Endothelial cell of umbilical vein (primary cell): ENCODE measurements around the gene COL18A1. TPM values are rescaled to one million over a fixed set of nuclear protein-coding genes. Genes with fewer than 3 reads are reported as not detected.

ENCODE experiments used
- BruUV-seq: library from RNA; stranded (reverse); fragments of 400-500 nt; replicated peaks from 2 replicates; lab custom pipeline; 2021; lab: Mats Ljungman, UMichigan
- CTCF ChIA-PET: fragments of 300-600, 350-600 bp; sonication (Branson Sonifier 250); formaldehyde crosslinking; loops from one replicate; lab custom pipeline; 2021; ENCODE audit warnings: antibody characterized with exemption, inconsistent platforms; lab: Charles Lee
- POLR2A ChIA-PET: fragments of 300-600, 350-600 bp; sonication (Branson Sonifier 250); formaldehyde crosslinking; loops from one replicate; lab custom pipeline; 2021; ENCODE audit warnings: antibody characterized with exemption, inconsistent platforms; lab: Charles Lee
- DNase-seq: peaks from one replicate; pipeline ENCODE4 v3.0.0-alpha.2; 2011; ENCODE audit warnings: low read depth, low spot score
- FAIRE-seq: peaks from 2 replicates; lab custom pipeline; 2011; peaks lifted over from hg19 to GRCh38; lab: Jason Lieb, UNC
- H2AFZ ChIP-seq: 2 replicates; pipeline ENCODE4 v1.6.0; 2012; ENCODE audit warnings: low read depth, low read length, control low read depth, inconsistent platforms
- H3K27ac ChIP-seq: 2 replicates; pipeline ENCODE4 v1.5.1; 2011; ENCODE audit warnings: low read depth, mild to moderate bottlenecking, control low read depth, low read length, moderate library complexity; ENCODE audit not compliant: insufficient read depth
- H3K27me3 ChIP-seq, 2 experiments: 2 replicates each; pipeline versions ENCODE4 v1.6.0 to v1.6.1; 2011; ENCODE audit warnings: low read length in 2 of 2, mixed read lengths in 1 of 2; ENCODE audit not compliant: control insufficient read depth in 2 of 2, insufficient read depth in 2 of 2
- H3K36me3 ChIP-seq, 2 experiments: 2 replicates in 1 of 2; 3 replicates in 1 of 2; pipeline ENCODE4 v1.5.1; 2011; ENCODE audit warnings: low read length in 2 of 2, mild to moderate bottlenecking in 1 of 2, moderate library complexity in 1 of 2; ENCODE audit not compliant: control insufficient read depth in 2 of 2, insufficient read depth in 2 of 2; ENCODE audit errors: extremely low read depth in 1 of 2
- H3K4me1 ChIP-seq: 3 replicates; pipeline ENCODE4 v1.5.1; 2011; ENCODE audit warnings: mild to moderate bottlenecking, low read length; ENCODE audit not compliant: control insufficient read depth, insufficient read depth; ENCODE audit errors: extremely low read depth
- H3K4me2 ChIP-seq: 2 replicates; pipeline ENCODE4 v1.6.1; 2011; ENCODE audit warnings: low read length, control low read depth, mixed read lengths; ENCODE audit not compliant: insufficient read depth
- H3K4me3 ChIP-seq, 3 experiments: fragments of 200-600 bp in 1 of 3; sonication (generic), shearing (Covaris generic) in 1 of 3; replicated peaks in 1 of 3; 2 replicates each; pipeline ENCODE4 v1.5.1; 2011 to 2016; ENCODE audit warnings: control low read depth in 3 of 3, low read length in 3 of 3, mild to moderate bottlenecking in 2 of 3, inconsistent platforms in 1 of 3, low read depth in 1 of 3, moderate library complexity in 1 of 3; ENCODE audit not compliant: insufficient read depth in 1 of 3
- H3K79me2 ChIP-seq: 2 replicates; pipeline ENCODE4 v1.6.0; 2012; ENCODE audit warnings: low read length, inconsistent platforms; ENCODE audit not compliant: control insufficient read depth, insufficient read depth
- H3K9ac ChIP-seq: replicated peaks from 2 replicates; pipeline ENCODE3; 2011; ENCODE audit warnings: low read length, control low read depth; ENCODE audit not compliant: insufficient read depth; ENCODE audit errors: extremely low read depth
- H3K9me1 ChIP-seq: replicated peaks from 3 replicates; pipeline ENCODE4 v1.6.0; 2011; ENCODE audit warnings: mild to moderate bottlenecking, low read length; ENCODE audit not compliant: control insufficient read depth, insufficient read depth; ENCODE audit errors: extremely low read depth
- H3K9me3 ChIP-seq: replicated peaks from 2 replicates; pipeline ENCODE4 v1.5.1; 2012; ENCODE audit warnings: low read length, inconsistent platforms; ENCODE audit not compliant: control insufficient read depth, insufficient read depth
- H4K20me1 ChIP-seq: replicated peaks from 2 replicates; pipeline ENCODE3; 2011; ENCODE audit warnings: mild to moderate bottlenecking, low read length; ENCODE audit not compliant: control insufficient read depth, insufficient read depth; ENCODE audit errors: extremely low read depth
- EZH2 ChIP-seq: IDR thresholded peaks from 2 replicates; pipeline ENCODE4 v1.6.1; 2012; ENCODE audit warnings: borderline replicate concordance, low read depth, mild to moderate bottlenecking, moderate library complexity, low read length, inconsistent platforms; ENCODE audit not compliant: severe bottlenecking
- FOS ChIP-seq: IDR thresholded peaks from 2 replicates; pipeline ENCODE4 v1.6.1; 2011; ENCODE audit warnings: mild to moderate bottlenecking, low read length, moderate library complexity, borderline replicate concordance; ENCODE audit not compliant: insufficient read depth
- GATA2 ChIP-seq: IDR thresholded peaks from 2 replicates; pipeline ENCODE4 v1.7.0; 2011; ENCODE audit warnings: low read depth, mild to moderate bottlenecking, moderate library complexity, mixed read lengths, low read length; ENCODE audit not compliant: insufficient read length, insufficient read depth
- JUN ChIP-seq: IDR thresholded peaks from 2 replicates; pipeline ENCODE4 v1.6.1; 2011; ENCODE audit warnings: borderline replicate concordance, low read depth; ENCODE audit not compliant: insufficient read length, insufficient read depth
- MYC ChIP-seq: IDR thresholded peaks from one replicate; pipeline ENCODE4 v1.6.1; 2011; ENCODE audit warnings: mild to moderate bottlenecking, low read depth, low read length
- POLR2A ChIP-seq: IDR thresholded peaks from 2 replicates; pipeline ENCODE4 v1.6.1; 2012; ENCODE audit warnings: low read depth, mild to moderate bottlenecking, control low read depth, low read length
- POLR2AphosphoS5 ChIP-seq: IDR thresholded peaks from 2 replicates; pipeline ENCODE4 v1.6.1; 2012; ENCODE audit warnings: low read depth, mild to moderate bottlenecking, control low read depth, low read length, moderate library complexity; ENCODE audit not compliant: insufficient read depth
- dilution Hi-C: fragments of 300-500 bp; cut with MboI; formaldehyde crosslinking; loops from one replicate; pipeline ENCODE4 v1.15.0; 2019; ENCODE audit warnings: low sequenced_read_pairs; ENCODE audit not compliant: extremely low pct_ligation_motif_present
- intact Hi-C: fragments of 100-400 bp; cut with micrococcal nuclease; formaldehyde crosslinking; loops from one replicate; pipeline ENCODE4 v1.10.0; 2022
- polyA plus RNA-seq, 4 experiments: library from polyadenylated mRNA; depleted of rRNA in 3 of 4; stranded (reverse) in 3 of 4; unstranded in 1 of 4; fragments of >200 nt; gene quantifications; 2 replicates each; pipeline versions ENCODE4 v1.2.1 to v1.2.3, GENCODE V29; 2011 to 2012; ENCODE audit warnings: missing spikeins in 1 of 4
- total RNA-seq: library from RNA; stranded (reverse); gene quantifications from 2 replicates; pipeline ENCODE4 v1.2.3, GENCODE V29; 2021
- TF ChIP-seq, protein P1 (sequence below): IDR thresholded peaks from 2 replicates; pipeline ENCODE4 v1.6.1; 2011; ENCODE audit not compliant: insufficient read depth, insufficient read length
- TF ChIP-seq, protein P2 (sequence below), 2 donors: IDR thresholded peaks; 1 replicate in 1 of 2; 2 replicates in 1 of 2; pipeline ENCODE4 v1.5.1; 2011; ENCODE audit warnings: low read length in 2 of 2, mild to moderate bottlenecking in 2 of 2, moderate library complexity in 2 of 2, control low read depth in 1 of 2, inconsistent platforms in 1 of 2, low read depth in 1 of 2; ENCODE audit not compliant: insufficient read depth in 1 of 2; ENCODE audit errors: extremely low read depth in 1 of 2

The COL18A1 gene
- total and polyA plus RNA-seq, 2 donors (not counting 3 experiments of a cell fraction or from before 2014, with no cell fraction given): 198 to 252 TPM

DNA sequence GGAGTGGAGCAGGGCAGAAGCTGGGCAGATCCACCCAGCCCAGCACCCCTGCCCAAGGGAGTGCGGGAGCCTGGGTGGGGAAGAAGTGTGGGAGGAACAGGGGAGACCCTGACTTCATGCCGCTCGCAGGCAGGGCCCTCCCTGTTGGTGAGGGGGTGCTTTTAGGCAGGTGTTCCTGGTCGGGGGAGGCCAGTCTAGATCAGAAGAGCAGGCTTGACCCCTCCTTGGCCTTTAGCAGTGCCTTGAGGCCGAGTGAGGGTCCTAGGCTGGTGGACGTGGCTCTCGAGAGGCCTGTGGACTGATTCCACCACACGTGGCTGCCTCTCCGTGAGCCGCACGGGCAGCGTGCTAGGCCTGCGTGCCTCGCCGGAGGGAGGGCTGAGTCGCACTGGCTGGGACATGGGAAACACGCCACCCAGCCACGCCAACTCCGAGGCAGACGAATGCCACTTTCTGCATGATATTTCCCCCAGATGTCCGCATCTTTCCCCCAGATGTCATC, 19.4 kb upstream of the COL18A1 start:
- Histone ChIP-seq H3K27me3 (no peaks in the 10 kb centered on the region), H3K36me3 (no peaks in the 10 kb centered on the region), H3K4me3 (no peak overlapping the region), H3K4me2 (no peak overlapping the region), H3K9me3 (no peaks in the 10 kb centered on the region), H4K20me1 (no peaks in the 10 kb centered on the region), H3K9ac (no peak overlapping the region), H2AFZ (no peak overlapping the region), H3K79me2 (no peaks in the 10 kb centered on the region), H3K4me1 (no peaks in the 10 kb centered on the region), H3K27ac (no peak overlapping the region), H3K9me1 (no peaks in the 10 kb centered on the region)
- intact Hi-C loops (loop anchor here (2.0 kb wide), 1 partner anchor 21 kb away; no protein-coding TSS in a partner anchor), dilution Hi-C loops (no loop called here)
- ChIA-PET POLR2A (no interaction called here), CTCF (interaction anchor here (0.8 kb wide), 1 partner anchor 13 kb away, joined by 3 read pairs; no protein-coding TSS in a partner anchor)
- no TSS peak for BruUV-seq
- DNase-seq: no peak
- no peak for TF ChIP-seq GATA2
- TF ChIP-seq MYC: no peak
- no peak for TF ChIP-seq POLR2AphosphoS5
- TF ChIP-seq FOS: no peak
- no peak for TF ChIP-seq JUN
- TF ChIP-seq EZH2: no peak
- TF ChIP-seq, protein P1, sequence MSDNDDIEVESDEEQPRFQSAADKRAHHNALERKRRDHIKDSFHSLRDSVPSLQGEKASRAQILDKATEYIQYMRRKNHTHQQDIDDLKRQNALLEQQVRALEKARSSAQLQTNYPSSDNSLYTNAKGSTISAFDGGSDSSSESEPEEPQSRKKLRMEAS: no peak
- TF ChIP-seq, protein P2, sequence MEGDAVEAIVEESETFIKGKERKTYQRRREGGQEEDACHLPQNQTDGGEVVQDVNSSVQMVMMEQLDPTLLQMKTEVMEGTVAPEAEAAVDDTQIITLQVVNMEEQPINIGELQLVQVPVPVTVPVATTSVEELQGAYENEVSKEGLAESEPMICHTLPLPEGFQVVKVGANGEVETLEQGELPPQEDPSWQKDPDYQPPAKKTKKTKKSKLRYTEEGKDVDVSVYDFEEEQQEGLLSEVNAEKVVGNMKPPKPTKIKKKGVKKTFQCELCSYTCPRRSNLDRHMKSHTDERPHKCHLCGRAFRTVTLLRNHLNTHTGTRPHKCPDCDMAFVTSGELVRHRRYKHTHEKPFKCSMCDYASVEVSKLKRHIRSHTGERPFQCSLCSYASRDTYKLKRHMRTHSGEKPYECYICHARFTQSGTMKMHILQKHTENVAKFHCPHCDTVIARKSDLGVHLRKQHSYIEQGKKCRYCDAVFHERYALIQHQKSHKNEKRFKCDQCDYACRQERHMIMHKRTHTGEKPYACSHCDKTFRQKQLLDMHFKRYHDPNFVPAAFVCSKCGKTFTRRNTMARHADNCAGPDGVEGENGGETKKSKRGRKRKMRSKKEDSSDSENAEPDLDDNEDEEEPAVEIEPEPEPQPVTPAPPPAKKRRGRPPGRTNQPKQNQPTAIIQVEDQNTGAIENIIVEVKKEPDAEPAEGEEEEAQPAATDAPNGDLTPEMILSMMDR (IDR thresholded peaks at IDR 0.05; ENCODE audit: extremely low read depth in 1 of 2, insufficient read depth in 1 of 2, low read depth in 1 of 2, low read length in 2 of 2): no peak
- TF ChIP-seq POLR2A: no peak
- no peak for FAIRE-seq
